ENCODE data around the gene CHD5. TPM values are rescaled to one million over a fixed set of nuclear protein-coding genes. Genes with fewer than 3 reads are reported as not detected.

CHD5 gene
- total and polyA plus RNA-seq, 2 experiments from 2014 or later: 0.10 to 0.11 TPM

DNA sequence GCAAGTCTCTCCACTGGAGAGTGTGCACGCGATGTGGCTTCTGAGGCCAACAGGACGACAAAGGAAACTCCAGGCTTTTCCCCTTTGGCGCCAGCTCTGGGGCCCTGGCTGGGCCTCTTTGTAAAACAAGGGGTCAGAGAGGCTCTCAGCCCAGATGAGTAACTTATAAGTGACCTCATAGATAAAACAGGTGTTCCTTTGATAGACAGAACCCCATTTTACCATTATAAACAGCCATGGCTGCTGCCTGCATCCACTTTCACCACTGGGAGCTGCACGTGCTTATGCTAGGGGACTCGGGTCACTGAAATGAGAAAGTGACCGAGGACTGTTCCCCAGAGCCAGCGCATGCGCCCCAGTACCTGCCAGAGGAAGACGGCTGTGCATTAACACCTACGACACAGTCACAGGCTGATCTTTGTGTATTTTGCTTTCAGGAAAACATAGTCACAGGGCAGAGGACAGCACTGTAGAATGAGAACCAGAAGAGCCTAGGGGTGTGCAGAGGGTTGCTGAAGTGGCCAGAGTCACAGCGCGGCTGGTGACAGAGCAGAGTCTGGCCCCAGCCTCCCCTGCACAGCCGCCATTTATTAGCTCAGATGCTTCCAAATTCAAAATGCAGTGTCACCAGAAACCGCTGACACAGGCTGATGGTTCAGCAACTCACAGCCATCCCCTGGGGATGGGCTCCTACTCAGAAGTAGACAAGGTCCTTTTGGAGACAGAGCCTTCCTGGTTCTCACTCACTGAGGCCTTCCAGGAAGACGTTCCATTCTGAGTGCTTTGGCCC is 38.4 kb upstream of the CHD5 start:
- 0 out of 2 replicates have a peak, but pooled peaks cover 3% of the 10 kb centered on the region for H3K36me3 ChIP-seq (ENCODE audit: low read depth)
- DNase-seq: no peak
- in situ Hi-C loops (cut with MboI): no loop called here
- H3K4me1 ChIP-seq (ENCODE audit: insufficient read depth): no peaks in the 10 kb centered on the region
- H4K20me1 ChIP-seq (ENCODE audit: insufficient read depth): no peaks in the 10 kb centered on the region
- no peak overlapping the region for H3K9ac ChIP-seq
- WGBS, 2 experiments (ENCODE audit: low coverage in 1 of 2, low lambda C conversion rate in 2 of 2, missing lambda C conversion rate in 2 of 2): 85 to 88% methylated on average over 16 of the region's 16 CpGs
- no peaks in the 10 kb centered on the region for H3F3A ChIP-seq (ENCODE audit: insufficient read depth)
- TF ChIP-seq EZH2phosphoT487 (IDR thresholded peaks at IDR 0.05; ENCODE audit: insufficient read depth, low read depth) (no peak), EZH2 (IDR thresholded peaks at IDR 0.05; ENCODE audit: insufficient read depth, poor library complexity, severe bottlenecking) (no peak)
- H3K9me2 ChIP-seq (ENCODE audit: insufficient read depth): no peaks in the 10 kb centered on the region
- H3K9me3 ChIP-seq (ENCODE audit: low read depth): no peaks in the 10 kb centered on the region
- no peaks in the 10 kb centered on the region for H3K79me2 ChIP-seq (ENCODE audit: insufficient read depth)
- no peak overlapping the region for H3K4me2 ChIP-seq (ENCODE audit: unreplicated experiment)
- no peak overlapping the region for H2AFZ ChIP-seq
- H3K27ac ChIP-seq: no peak overlapping the region
- no peaks in the 10 kb centered on the region for H3K27me3 ChIP-seq (replicated peaks; ENCODE audit: insufficient read depth)
- no peak overlapping the region for H3K4me3 ChIP-seq

DNA sequence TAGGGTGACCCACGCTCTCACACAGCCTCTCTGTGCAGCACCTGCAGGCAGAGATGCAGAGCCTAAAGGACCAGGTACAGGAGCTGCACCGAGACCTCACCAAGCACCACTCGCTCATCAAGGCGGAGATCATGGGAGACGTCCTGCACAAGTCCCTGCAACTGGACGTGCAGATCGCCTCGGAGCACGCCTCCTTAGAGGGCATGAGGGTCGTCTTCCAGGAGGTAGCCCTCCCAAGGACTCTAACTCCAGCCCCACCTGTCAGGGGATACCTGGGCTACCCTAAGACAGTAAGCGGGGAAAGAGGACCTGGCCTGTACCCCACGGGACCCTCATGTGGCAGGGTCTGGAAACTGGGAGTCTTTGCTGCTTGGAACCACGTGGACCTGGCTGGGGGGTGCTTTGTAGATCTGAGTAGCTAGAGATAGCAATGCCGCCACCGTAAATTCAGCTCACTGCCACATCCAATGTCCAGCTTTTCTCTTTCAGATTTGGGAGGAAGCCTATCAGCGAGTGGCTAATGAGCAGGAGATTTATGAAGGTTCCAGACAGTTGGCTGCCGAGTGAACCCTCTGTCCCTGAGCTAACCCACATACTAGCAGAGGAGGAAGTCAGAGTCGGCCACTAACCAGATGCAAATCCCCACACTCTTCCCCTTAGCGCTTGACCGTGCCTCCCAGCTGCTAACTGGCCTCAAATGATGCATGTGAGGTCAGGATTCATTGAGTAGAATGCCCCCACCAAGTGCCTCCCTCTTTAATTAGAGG is 32.3 kb upstream of the CHD5 start:
- Histone ChIP-seq H3K27ac (no peak overlapping the region), H3K9me3 (ENCODE audit: low read depth) (no peaks in the 10 kb centered on the region), H3K4me2 (ENCODE audit: unreplicated experiment) (no peak overlapping the region), H4K20me1 (ENCODE audit: insufficient read depth) (no peaks in the 10 kb centered on the region), H3K36me3 (ENCODE audit: low read depth) (no peaks in the 10 kb centered on the region), H3K9me2 (ENCODE audit: insufficient read depth) (no peaks in the 10 kb centered on the region), H3K27me3 (replicated peaks; ENCODE audit: insufficient read depth) (no peaks in the 10 kb centered on the region), H3K4me1 (ENCODE audit: insufficient read depth) (no peaks in the 10 kb centered on the region), H3K9ac (no peak overlapping the region), H3K4me3 (no peak overlapping the region), H2AFZ (no peak overlapping the region), H3K79me2 (ENCODE audit: insufficient read depth) (no peaks in the 10 kb centered on the region), H3F3A (ENCODE audit: insufficient read depth) (no peaks in the 10 kb centered on the region)
- DNase-seq: no peak
- in situ Hi-C loops (cut with MboI): no loop called here
- WGBS, 2 experiments (ENCODE audit: low coverage in 1 of 2, low lambda C conversion rate in 2 of 2, missing lambda C conversion rate in 2 of 2): 82 to 86% methylated on average over 20 of the region's 20 CpGs
- no peak for TF ChIP-seq EZH2 (IDR thresholded peaks at IDR 0.05; ENCODE audit: insufficient read depth, poor library complexity, severe bottlenecking)

DNA sequence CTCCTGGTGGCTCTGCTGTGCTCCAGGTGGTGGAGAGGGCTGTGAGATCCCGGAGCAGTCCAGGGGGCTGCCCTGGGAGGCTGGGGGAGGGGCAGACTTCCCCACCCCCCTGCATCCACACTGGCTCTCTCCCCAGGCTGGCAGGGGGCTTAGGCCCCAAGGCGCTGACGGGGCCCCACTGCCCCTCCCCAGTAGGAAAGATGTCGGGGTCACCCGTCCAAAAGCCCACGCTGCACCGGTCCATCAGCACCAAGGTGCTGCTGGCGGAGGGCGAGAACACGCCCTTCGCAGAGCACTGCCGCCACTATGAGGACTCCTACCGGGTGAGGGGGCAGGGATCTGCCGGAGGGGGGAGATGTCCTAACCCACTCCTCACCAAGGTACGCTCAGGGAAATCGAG is 31.6 kb upstream of the CHD5 start:
- H3K27me3 ChIP-seq (replicated peaks; ENCODE audit: insufficient read depth): no peaks in the 10 kb centered on the region
- no peaks in the 10 kb centered on the region for H3K9me3 ChIP-seq (ENCODE audit: low read depth)
- no peaks in the 10 kb centered on the region for H3K9me2 ChIP-seq (ENCODE audit: insufficient read depth)
- no peak for TF ChIP-seq EZH2 (IDR thresholded peaks at IDR 0.05; ENCODE audit: insufficient read depth, poor library complexity, severe bottlenecking)
- no peak for TF ChIP-seq EZH2phosphoT487 (IDR thresholded peaks at IDR 0.05; ENCODE audit: insufficient read depth, low read depth)
- 83 to 88% methylated on average over 13 to 16 of the region's 16 CpGs for WGBS, 2 experiments (ENCODE audit: low coverage in 1 of 2, low lambda C conversion rate in 2 of 2, missing lambda C conversion rate in 2 of 2)
- no peaks in the 10 kb centered on the region for H3F3A ChIP-seq (ENCODE audit: insufficient read depth)
- no peak for DNase-seq
- no peaks in the 10 kb centered on the region for H4K20me1 ChIP-seq (ENCODE audit: insufficient read depth)
- H3K9ac ChIP-seq: no peak overlapping the region
- H3K79me2 ChIP-seq (ENCODE audit: insufficient read depth): no peaks in the 10 kb centered on the region
- no peak overlapping the region for H3K27ac ChIP-seq
- in situ Hi-C loops (cut with MboI): no loop called here
- no peak overlapping the region for H2AFZ ChIP-seq
- H3K4me3 ChIP-seq: no peak overlapping the region
- no peak overlapping the region for H3K4me2 ChIP-seq (ENCODE audit: unreplicated experiment)
- no peaks in the 10 kb centered on the region for H3K4me1 ChIP-seq (ENCODE audit: insufficient read depth)
- H3K36me3 ChIP-seq (ENCODE audit: low read depth): no peaks in the 10 kb centered on the region

DNA sequence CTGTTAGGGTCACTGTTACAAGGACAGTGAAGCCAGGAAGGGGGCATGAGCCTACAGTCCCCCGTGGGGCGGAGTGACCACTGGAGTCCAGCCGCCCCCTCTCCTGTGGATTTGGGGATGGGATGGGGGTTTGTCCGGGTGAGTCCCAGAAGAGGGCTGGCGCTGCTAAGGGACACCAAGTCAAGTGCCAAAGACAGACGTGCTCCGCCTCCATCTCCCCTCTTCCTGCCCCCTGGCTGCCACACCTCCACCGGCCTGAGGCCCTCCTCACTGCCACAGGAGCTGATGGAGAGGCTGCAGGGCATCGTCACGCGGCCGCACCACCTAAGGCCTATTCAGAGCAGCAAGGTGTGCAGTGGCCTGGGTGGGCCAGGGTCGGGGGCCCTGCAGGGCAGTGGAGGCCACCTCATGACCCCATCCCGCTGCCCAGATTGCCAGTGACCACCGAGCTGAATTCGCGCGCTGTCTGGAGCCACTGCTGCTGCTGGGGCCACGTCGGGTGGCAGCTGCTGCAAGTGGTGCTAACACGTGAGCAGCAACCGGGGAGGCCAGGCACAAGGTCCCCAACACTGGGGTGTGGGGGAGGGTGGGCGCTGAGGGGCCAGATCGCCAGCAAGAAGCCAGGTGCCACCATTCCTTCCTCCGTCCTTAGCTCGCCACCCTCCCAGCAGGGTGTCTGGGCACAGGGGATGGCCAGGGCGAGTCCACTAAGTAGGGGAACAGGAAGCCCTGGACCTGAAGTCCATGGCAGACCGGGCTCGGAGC is 30.7 kb upstream of the CHD5 start:
- TF ChIP-seq EZH2phosphoT487 (IDR thresholded peaks at IDR 0.05; ENCODE audit: insufficient read depth, low read depth) (no peak), EZH2 (IDR thresholded peaks at IDR 0.05; ENCODE audit: insufficient read depth, poor library complexity, severe bottlenecking) (no peak)
- no peak for DNase-seq
- no peaks in the 10 kb centered on the region for H3K9me2 ChIP-seq (ENCODE audit: insufficient read depth)
- no peaks in the 10 kb centered on the region for H3K27me3 ChIP-seq (replicated peaks; ENCODE audit: insufficient read depth)
- no peaks in the 10 kb centered on the region for H3K36me3 ChIP-seq (ENCODE audit: low read depth)
- H4K20me1 ChIP-seq (ENCODE audit: insufficient read depth): no peaks in the 10 kb centered on the region
- no peaks in the 10 kb centered on the region for H3K4me1 ChIP-seq (ENCODE audit: insufficient read depth)
- H3K27ac ChIP-seq: no peak overlapping the region
- H3K4me3 ChIP-seq: no peak overlapping the region
- 97 to 99% methylated on average over 21 to 28 of the region's 29 CpGs for WGBS, 2 experiments (ENCODE audit: low coverage in 1 of 2, low lambda C conversion rate in 2 of 2, missing lambda C conversion rate in 2 of 2)
- no peaks in the 10 kb centered on the region for H3K9me3 ChIP-seq (ENCODE audit: low read depth)
- H2AFZ ChIP-seq: no peak overlapping the region
- H3K9ac ChIP-seq: no peak overlapping the region
- no peaks in the 10 kb centered on the region for H3F3A ChIP-seq (ENCODE audit: insufficient read depth)
- no peak overlapping the region for H3K4me2 ChIP-seq (ENCODE audit: unreplicated experiment)
- in situ Hi-C loops (cut with MboI): no loop called here
- H3K79me2 ChIP-seq (ENCODE audit: insufficient read depth): no peaks in the 10 kb centered on the region

All from GM23248 (cell line).